Loucy (cell line): ENCODE data around the gene EEPD1.

Experiments used
- EZH2phosphoT487 ChIP-seq: fragments of 200-600 bp; IDR thresholded peaks from 2 replicates; pipeline ENCODE4 v1.6.1; 2018; ENCODE audit warnings: antibody characterized with exemption, mild to moderate bottlenecking, moderate library complexity, borderline replicate concordance
- TF ChIP-seq, protein P1 (sequence below): fragments of 200-600 bp; sonication (generic); conservative IDR thresholded peaks from 2 replicates; pipeline ENCODE4 v1.5.1; 2014; ENCODE audit warnings: mild to moderate bottlenecking, antibody characterized with exemption, low read length

DNA sequence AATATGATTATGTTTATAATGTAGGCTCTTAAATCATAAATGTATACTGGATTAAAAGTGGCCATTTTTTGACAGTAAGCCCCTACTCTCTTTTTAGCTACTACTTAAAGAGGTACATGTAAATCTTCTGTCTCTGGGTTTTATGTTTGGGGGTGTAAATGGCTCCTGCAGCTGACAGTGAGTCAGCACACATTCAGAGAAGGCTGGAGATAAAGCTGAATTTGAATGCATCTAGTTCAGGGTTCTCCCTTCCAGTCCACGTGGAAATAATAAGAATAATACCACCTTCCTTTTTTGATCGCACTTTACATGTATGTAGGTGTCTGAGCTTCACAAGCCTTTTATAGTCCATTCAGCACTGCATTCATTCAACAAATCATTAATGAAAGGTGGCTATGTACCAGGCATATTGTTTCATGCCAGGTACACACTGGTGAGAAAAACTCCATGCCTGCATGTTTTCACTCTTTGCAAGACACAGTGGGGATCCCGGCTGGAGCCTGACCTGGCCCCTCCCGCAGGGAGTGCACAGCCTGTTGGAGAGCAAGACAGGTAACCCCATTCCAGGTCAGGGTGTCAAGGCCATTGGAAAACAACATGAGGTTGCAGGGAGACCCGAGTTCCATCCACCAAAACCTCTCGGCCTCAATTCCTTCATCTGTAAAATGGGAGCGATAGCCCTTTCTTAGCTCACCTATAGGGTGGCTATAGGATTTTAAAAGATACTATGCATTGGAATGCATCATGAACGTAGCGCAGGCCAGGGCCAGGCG is 129.1 kb downstream of the EEPD1 start:
- TF ChIP-seq, protein P1, sequence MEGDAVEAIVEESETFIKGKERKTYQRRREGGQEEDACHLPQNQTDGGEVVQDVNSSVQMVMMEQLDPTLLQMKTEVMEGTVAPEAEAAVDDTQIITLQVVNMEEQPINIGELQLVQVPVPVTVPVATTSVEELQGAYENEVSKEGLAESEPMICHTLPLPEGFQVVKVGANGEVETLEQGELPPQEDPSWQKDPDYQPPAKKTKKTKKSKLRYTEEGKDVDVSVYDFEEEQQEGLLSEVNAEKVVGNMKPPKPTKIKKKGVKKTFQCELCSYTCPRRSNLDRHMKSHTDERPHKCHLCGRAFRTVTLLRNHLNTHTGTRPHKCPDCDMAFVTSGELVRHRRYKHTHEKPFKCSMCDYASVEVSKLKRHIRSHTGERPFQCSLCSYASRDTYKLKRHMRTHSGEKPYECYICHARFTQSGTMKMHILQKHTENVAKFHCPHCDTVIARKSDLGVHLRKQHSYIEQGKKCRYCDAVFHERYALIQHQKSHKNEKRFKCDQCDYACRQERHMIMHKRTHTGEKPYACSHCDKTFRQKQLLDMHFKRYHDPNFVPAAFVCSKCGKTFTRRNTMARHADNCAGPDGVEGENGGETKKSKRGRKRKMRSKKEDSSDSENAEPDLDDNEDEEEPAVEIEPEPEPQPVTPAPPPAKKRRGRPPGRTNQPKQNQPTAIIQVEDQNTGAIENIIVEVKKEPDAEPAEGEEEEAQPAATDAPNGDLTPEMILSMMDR, result no peak
- TF ChIP-seq EZH2phosphoT487, result no peak
